GM12878 (cell line): ENCODE measurements around the gene MDK. TPM values are rescaled to one million over a fixed set of nuclear protein-coding genes. Genes with fewer than 3 reads are reported as not detected.

ENCODE experiments used
- BHLHE40 ChIP-seq, 2 experiments: fragments of 450-650 bp in 1 of 2; IDR thresholded peaks; 2 replicates each; pipeline ENCODE4 v1.6.1; 2011 to 2017; ENCODE audit warnings: low read depth in 2 of 2, borderline replicate concordance in 1 of 2, improper control_type of control experiment in 1 of 2, low read length in 1 of 2, mild to moderate bottlenecking in 1 of 2
- CEBPB ChIP-seq, 2 experiments: fragments of 150-350 bp in 1 of 2; IDR thresholded peaks; 2 replicates each; pipeline ENCODE4 v1.6.1; 2012 to 2014; ENCODE audit warnings: low read depth in 2 of 2, low read length in 2 of 2, borderline replicate concordance in 1 of 2, inconsistent platforms in 1 of 2
- CHD4 ChIP-seq: fragments of 200-600 bp; sonication (generic); IDR thresholded peaks from 2 replicates; pipeline ENCODE4 v1.6.1; 2016; ENCODE audit warnings: mild to moderate bottlenecking
- EGR1 ChIP-seq, 2 experiments: IDR thresholded peaks; 1 replicate in 1 of 2; 2 replicates in 1 of 2; pipeline ENCODE4 v1.6.1; 2011 to 2012; ENCODE audit warnings: low read depth in 2 of 2, low read length in 2 of 2, borderline replicate concordance in 1 of 2, mild to moderate bottlenecking in 1 of 2, moderate library complexity in 1 of 2
- KLF5 ChIP-seq: fragments of 450-650 bp; IDR thresholded peaks from 2 replicates; pipeline ENCODE4 v1.6.1; 2014; ENCODE audit warnings: mild to moderate bottlenecking; ENCODE audit not compliant: partially characterized antibody
- MXI1 ChIP-seq: fragments of 150-350 bp; IDR thresholded peaks from 2 replicates; pipeline ENCODE4 v1.6.1; 2011; ENCODE audit warnings: low read depth, mild to moderate bottlenecking, inconsistent platforms, low read length, improper control_type of control experiment
- SMAD1 ChIP-seq: fragments of 450-650 bp; IDR thresholded peaks from 2 replicates; pipeline ENCODE4 v1.6.1; 2018; ENCODE audit warnings: mild to moderate bottlenecking, low read depth; ENCODE audit not compliant: partially characterized antibody
- SP1 ChIP-seq: IDR thresholded peaks from one replicate; pipeline ENCODE4 v1.6.1; 2011; ENCODE audit warnings: low read depth, low read length
- STAT1 ChIP-seq: fragments of 450-650 bp; conservative IDR thresholded peaks from 2 replicates; pipeline ENCODE4 v1.6.1; 2014; ENCODE audit warnings: antibody characterized with exemption, mild to moderate bottlenecking
- SUPT20H ChIP-seq: IDR thresholded peaks from 2 replicates; pipeline ENCODE4 v1.6.1; 2011; ENCODE audit warnings: low read depth, mild to moderate bottlenecking, low read length, moderate library complexity, borderline replicate concordance; ENCODE audit not compliant: control insufficient read depth
- SUZ12 ChIP-seq: fragments of 200-600 bp; sonication (generic); IDR thresholded peaks from one replicate; pipeline ENCODE4 v1.6.1; 2018; ENCODE audit warnings: antibody characterized with exemption, mild to moderate bottlenecking; ENCODE audit not compliant: unreplicated experiment
- TAF1 ChIP-seq: IDR thresholded peaks from 2 replicates; pipeline ENCODE4 v1.6.1; 2011; ENCODE audit warnings: mild to moderate bottlenecking, low read depth, low read length, borderline replicate concordance
- TCF12 ChIP-seq: IDR thresholded peaks from 2 replicates; pipeline ENCODE4 v1.6.1; 2011; ENCODE audit warnings: low read depth, mild to moderate bottlenecking, low read length
- WRNIP1 ChIP-seq: IDR thresholded peaks from 2 replicates; pipeline ENCODE4 v1.6.1; 2011; ENCODE audit warnings: low read depth, low read length, improper control_type of control experiment, borderline replicate concordance
- ZSCAN29 ChIP-seq: fragments of 450-650 bp; IDR thresholded peaks from 2 replicates; pipeline ENCODE4 v1.6.1; 2017; ENCODE audit warnings: mild to moderate bottlenecking, moderate library complexity
- polyA plus RNA-seq, 11 experiments: library from polyadenylated mRNA; depleted of rRNA in 4 of 11; unstranded in 6 of 11; stranded (reverse) in 5 of 11; fragments of >200 nt; fragmentation: Nextera tagmentation in 4 of 11; fragmentation: Illumina TruSeq in 1 of 11; extraction: Ambion mirVana in 4 of 11; extraction: Trizol in 1 of 11; gene quantifications; 1 replicate in 1 of 11; 2 replicates in 10 of 11; pipeline versions ENCODE4 v1.2.1 to v1.2.3, GENCODE V29; 2011 to 2016; ENCODE audit warnings: inconsistent platforms in 2 of 11, missing spikeins in 2 of 11, low read depth in 1 of 11
- total RNA-seq, 4 experiments: library from RNA; depleted of rRNA in 3 of 4; stranded (reverse); fragments of >200 nt in 3 of 4; fragmentation: Illumina TruSeq in 1 of 4; extraction: Trizol in 1 of 4; gene quantifications; 2 replicates each; pipeline versions ENCODE4 v1.2.1 to v1.2.3, GENCODE V29; 2013 to 2021
- TF ChIP-seq, protein P1 (sequence below): fragments of 450-650 bp; IDR thresholded peaks from 2 replicates; pipeline ENCODE4 v1.6.1; 2017; ENCODE audit warnings: antibody characterized with exemption, mild to moderate bottlenecking, moderate library complexity
- TF ChIP-seq, protein P2 (sequence below): IDR thresholded peaks from 2 replicates; pipeline ENCODE4 v1.6.1; 2011; ENCODE audit warnings: low read depth, low read length, improper control_type of control experiment, borderline replicate concordance
- TF ChIP-seq, protein P3 (sequence below): IDR thresholded peaks from 2 replicates; pipeline ENCODE4 v1.6.1; 2012; ENCODE audit warnings: low read depth, low read length, improper control_type of control experiment
- TF ChIP-seq, protein P4 (sequence below): fragments of 450-650 bp; IDR thresholded peaks from 2 replicates; pipeline ENCODE4 v1.6.1; 2016; ENCODE audit warnings: mild to moderate bottlenecking, moderate library complexity, borderline replicate concordance

The MDK gene
- total and polyA plus RNA-seq, 10 of the 15 experiments (the other 5 are each of a cell fraction or from before 2014, with no cell fraction given) = 0.77 to 17.8 (median 9.9) TPM

DNA sequence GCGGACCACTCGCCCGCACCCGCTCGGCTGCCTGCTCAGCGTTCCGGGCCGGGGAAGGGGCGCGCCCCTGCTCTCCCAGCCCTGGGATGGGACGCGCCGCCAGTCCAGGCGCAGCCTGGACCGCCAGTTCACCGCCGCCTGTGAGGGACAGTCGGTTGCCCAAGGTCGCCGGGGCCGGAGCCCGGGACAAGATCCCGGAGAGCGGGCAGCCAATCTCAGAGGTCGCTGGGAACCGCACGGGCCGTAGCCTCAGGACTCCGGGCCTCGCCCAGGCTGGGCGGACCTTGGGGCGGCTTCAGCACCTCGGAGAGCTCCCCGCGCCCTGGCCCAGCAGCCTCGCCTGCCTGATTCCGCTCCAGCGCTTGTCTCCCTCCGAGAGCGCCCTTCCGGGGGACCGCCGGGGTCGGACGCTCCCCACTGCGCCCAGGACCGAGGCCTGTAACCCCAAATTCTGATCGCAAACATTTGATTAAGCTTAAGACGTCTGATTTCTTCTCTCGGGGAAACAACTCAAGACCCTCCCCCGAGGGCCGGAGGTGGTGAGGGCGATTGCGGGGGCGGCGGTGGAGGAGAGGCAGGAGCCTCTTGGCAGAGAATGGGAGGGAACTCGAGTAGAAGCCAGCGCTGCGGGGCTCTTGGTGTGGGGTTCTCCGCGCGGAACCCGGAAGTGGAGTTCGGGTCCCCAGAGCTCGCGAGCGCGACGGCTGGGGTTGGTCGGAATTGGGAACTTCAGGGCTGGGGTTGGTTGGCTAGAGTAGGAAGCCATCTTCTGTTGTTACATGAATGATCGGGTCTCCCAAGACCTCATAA, 11.2 kb downstream of the MDK start (continued):
- TF ChIP-seq, protein P1, sequence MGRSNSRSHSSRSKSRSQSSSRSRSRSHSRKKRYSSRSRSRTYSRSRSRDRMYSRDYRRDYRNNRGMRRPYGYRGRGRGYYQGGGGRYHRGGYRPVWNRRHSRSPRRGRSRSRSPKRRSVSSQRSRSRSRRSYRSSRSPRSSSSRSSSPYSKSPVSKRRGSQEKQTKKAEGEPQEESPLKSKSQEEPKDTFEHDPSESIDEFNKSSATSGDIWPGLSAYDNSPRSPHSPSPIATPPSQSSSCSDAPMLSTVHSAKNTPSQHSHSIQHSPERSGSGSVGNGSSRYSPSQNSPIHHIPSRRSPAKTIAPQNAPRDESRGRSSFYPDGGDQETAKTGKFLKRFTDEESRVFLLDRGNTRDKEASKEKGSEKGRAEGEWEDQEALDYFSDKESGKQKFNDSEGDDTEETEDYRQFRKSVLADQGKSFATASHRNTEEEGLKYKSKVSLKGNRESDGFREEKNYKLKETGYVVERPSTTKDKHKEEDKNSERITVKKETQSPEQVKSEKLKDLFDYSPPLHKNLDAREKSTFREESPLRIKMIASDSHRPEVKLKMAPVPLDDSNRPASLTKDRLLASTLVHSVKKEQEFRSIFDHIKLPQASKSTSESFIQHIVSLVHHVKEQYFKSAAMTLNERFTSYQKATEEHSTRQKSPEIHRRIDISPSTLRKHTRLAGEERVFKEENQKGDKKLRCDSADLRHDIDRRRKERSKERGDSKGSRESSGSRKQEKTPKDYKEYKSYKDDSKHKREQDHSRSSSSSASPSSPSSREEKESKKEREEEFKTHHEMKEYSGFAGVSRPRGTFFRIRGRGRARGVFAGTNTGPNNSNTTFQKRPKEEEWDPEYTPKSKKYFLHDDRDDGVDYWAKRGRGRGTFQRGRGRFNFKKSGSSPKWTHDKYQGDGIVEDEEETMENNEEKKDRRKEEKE = no peak
- TF ChIP-seq SUZ12 (peak; percentile 46), SUPT20H (no peak), WRNIP1 (no peak), EGR1 (IDR thresholded peaks at IDR 0.05; ENCODE audit: borderline replicate concordance in 1 of 2, low read depth in 2 of 2, low read length in 2 of 2) (peak in 1 of 2 experiments; percentile 83; a peak in 2 of 3 replicates), BHLHE40 (IDR thresholded peaks at IDR 0.05; ENCODE audit: borderline replicate concordance in 1 of 2, low read depth in 2 of 2, low read length in 1 of 2) (peak in 1 of 2 experiments; percentile 79; a peak in 2 of 4 replicates), MXI1 (peak; percentile 94), SP1 (peak; percentile 35), TAF1 (no peak), STAT1 (no peak), TCF12 (0 out of 2 replicates have a peak, but pooled peaks have one; percentile 11), ZSCAN29 (no peak), CEBPB (IDR thresholded peaks at IDR 0.05; ENCODE audit: borderline replicate concordance in 1 of 2, low read depth in 2 of 2, low read length in 2 of 2) (no peak), CHD4 (no peak), SMAD1 (no peak), KLF5 (no peak)
- TF ChIP-seq, protein P2, sequence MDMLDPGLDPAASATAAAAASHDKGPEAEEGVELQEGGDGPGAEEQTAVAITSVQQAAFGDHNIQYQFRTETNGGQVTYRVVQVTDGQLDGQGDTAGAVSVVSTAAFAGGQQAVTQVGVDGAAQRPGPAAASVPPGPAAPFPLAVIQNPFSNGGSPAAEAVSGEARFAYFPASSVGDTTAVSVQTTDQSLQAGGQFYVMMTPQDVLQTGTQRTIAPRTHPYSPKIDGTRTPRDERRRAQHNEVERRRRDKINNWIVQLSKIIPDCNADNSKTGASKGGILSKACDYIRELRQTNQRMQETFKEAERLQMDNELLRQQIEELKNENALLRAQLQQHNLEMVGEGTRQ = no peak
- TF ChIP-seq, protein P3, sequence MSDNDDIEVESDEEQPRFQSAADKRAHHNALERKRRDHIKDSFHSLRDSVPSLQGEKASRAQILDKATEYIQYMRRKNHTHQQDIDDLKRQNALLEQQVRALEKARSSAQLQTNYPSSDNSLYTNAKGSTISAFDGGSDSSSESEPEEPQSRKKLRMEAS = peak; percentile 53; the same call in 1 of the 2 replicates
- TF ChIP-seq, protein P4, sequence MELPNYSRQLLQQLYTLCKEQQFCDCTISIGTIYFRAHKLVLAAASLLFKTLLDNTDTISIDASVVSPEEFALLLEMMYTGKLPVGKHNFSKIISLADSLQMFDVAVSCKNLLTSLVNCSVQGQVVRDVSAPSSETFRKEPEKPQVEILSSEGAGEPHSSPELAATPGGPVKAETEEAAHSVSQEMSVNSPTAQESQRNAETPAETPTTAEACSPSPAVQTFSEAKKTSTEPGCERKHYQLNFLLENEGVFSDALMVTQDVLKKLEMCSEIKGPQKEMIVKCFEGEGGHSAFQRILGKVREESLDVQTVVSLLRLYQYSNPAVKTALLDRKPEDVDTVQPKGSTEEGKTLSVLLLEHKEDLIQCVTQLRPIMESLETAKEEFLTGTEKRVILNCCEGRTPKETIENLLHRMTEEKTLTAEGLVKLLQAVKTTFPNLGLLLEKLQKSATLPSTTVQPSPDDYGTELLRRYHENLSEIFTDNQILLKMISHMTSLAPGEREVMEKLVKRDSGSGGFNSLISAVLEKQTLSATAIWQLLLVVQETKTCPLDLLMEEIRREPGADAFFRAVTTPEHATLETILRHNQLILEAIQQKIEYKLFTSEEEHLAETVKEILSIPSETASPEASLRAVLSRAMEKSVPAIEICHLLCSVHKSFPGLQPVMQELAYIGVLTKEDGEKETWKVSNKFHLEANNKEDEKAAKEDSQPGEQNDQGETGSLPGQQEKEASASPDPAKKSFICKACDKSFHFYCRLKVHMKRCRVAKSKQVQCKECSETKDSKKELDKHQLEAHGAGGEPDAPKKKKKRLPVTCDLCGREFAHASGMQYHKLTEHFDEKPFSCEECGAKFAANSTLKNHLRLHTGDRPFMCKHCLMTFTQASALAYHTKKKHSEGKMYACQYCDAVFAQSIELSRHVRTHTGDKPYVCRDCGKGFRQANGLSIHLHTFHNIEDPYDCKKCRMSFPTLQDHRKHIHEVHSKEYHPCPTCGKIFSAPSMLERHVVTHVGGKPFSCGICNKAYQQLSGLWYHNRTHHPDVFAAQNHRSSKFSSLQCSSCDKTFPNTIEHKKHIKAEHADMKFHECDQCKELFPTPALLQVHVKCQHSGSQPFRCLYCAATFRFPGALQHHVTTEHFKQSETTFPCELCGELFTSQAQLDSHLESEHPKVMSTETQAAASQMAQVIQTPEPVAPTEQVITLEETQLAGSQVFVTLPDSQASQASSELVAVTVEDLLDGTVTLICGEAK = peak; percentile 21; the same call in 1 of the 2 replicates
